Measurements from ENCODE around the gene VHLL. TPM values are rescaled to one million over a fixed set of nuclear protein-coding genes. Genes with fewer than 3 reads are reported as not detected.

Gene VHLL
- total and polyA plus RNA-seq, 2 donors, result not detected

DNA sequence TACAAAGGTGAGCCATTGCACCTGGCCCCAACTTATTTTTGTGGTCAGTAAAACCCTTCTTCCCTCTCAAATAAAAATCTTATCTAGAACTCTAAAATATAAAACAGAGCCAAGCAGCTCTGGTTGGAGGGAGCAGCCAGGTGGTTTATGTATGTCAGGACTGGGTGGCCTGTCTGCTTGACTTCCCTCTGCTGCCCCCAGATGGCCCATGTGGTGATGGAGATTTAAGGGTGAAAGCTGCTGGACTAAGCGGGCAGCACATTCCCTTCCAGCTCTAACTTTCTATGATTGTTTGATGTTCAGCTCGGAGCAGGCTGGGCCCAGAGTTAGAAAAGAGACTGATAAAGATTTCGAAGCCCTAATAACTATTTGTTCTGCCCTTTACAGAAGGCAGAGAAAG, 39.3 kb downstream of the VHLL start:
- no peak for DNase-seq (ENCODE audit: extremely low spot score)
- H3K36me3 ChIP-seq (ENCODE audit: insufficient read depth), result peaks cover 22% of the 10 kb centered on the region

GRCh38 chr1:156258859-156259258, 40.2 kb downstream of the VHLL start:
- no peak for DNase-seq (ENCODE audit: extremely low spot score)
- Histone ChIP-seq H3K4me1 (ENCODE audit: insufficient read depth) (no peaks in the 10 kb centered on the region), H3K27ac (ENCODE audit: low read depth) (no peak overlapping the region), H3K36me3 (ENCODE audit: insufficient read depth) (peaks cover 22% of the 10 kb centered on the region), H3K4me3 (ENCODE audit: low read depth, low read length) (no peak overlapping the region)
- 94% methylated on average over 8 of the region's 8 CpGs for WGBS

More for the DNA sequence above, 39.3 kb downstream of the VHLL start:
- no peaks in the 10 kb centered on the region for H3K4me1 ChIP-seq (ENCODE audit: insufficient read depth)
- WGBS, result 42% methylated on average over 3 of the region's 3 CpGs
- H3K4me3 ChIP-seq (ENCODE audit: low read depth, low read length), result no peak overlapping the region
- no peak overlapping the region for H3K27ac ChIP-seq (ENCODE audit: low read depth)

- Histone ChIP-seq H3K4me3 (ENCODE audit: low read depth, low read length) (no peak overlapping the region), H3K27ac (ENCODE audit: low read depth) (no peak overlapping the region), H3K36me3 (ENCODE audit: insufficient read depth) (peaks cover 21% of the 10 kb centered on the region), H3K4me1 (ENCODE audit: insufficient read depth) (no peaks in the 10 kb centered on the region)
- WGBS, result 87% methylated on average over 2 of the region's 2 CpGs
- DNase-seq (ENCODE audit: extremely low spot score), result no peak
These were observed 41.4 kb downstream of the VHLL start for GRCh38 chr1:156257711-156258110.

- Histone ChIP-seq H3K36me3 (ENCODE audit: insufficient read depth) (peaks cover 6% of the 10 kb centered on the region), H3K4me3 (ENCODE audit: low read depth, low read length) (no peak overlapping the region), H3K27ac (ENCODE audit: low read depth) (no peak overlapping the region), H3K4me1 (ENCODE audit: insufficient read depth) (no peaks in the 10 kb centered on the region)
- WGBS, result 90% methylated on average over 3 of the region's 3 CpGs
- no peak for DNase-seq (ENCODE audit: extremely low spot score)
These were observed 45.5 kb downstream of the VHLL start for GRCh38 chr1:156253634-156254033.

- peak; percentile 57 for DNase-seq (ENCODE audit: extremely low spot score)
- H3K36me3 ChIP-seq (ENCODE audit: insufficient read depth), result no peaks in the 10 kb centered on the region
- WGBS, result 45% methylated on average over 3 of the region's 3 CpGs
- H3K27ac ChIP-seq (ENCODE audit: low read depth), result no peak overlapping the region
- no peaks in the 10 kb centered on the region for H3K4me1 ChIP-seq (ENCODE audit: insufficient read depth)
- H3K4me3 ChIP-seq (ENCODE audit: low read depth, low read length), result no peak overlapping the region
These were observed 47.6 kb downstream of the VHLL start for GRCh38 chr1:156251527-156251926.

GRCh38 chr1:156249593-156249992, 49.5 kb downstream of the VHLL start:
- Histone ChIP-seq H3K27ac (ENCODE audit: low read depth) (no peak overlapping the region), H3K36me3 (ENCODE audit: insufficient read depth) (no peaks in the 10 kb centered on the region), H3K4me1 (ENCODE audit: insufficient read depth) (no peaks in the 10 kb centered on the region), H3K4me3 (ENCODE audit: low read depth, low read length) (no peak overlapping the region)
- WGBS, result 87% methylated on average over 5 of the region's 5 CpGs
- DNase-seq (ENCODE audit: extremely low spot score), result no peak

Other genes with a start within 250 kb of the VHLL start
- 13.2 TPM for gene UBQLN4, start 245.5 kb downstream of the VHLL start, total RNA-seq
- 30.3 TPM for gene UBQLN4, start 245.5 kb downstream of the VHLL start, polyA plus RNA-seq
- gene LAMTOR2, start 244.5 kb downstream of the VHLL start, total RNA-seq, result 28.9 TPM
- 91.1 TPM for gene LAMTOR2, start 244.5 kb downstream of the VHLL start, polyA plus RNA-seq
- gene RAB25, start 238.1 kb downstream of the VHLL start, total RNA-seq, result 11.9 TPM
- 28.2 TPM for gene RAB25, start 238.1 kb downstream of the VHLL start, polyA plus RNA-seq
- gene MEX3A, start 216.8 kb downstream of the VHLL start, total RNA-seq, result 7.2 TPM
- 0.76 TPM for gene MEX3A, start 216.8 kb downstream of the VHLL start, polyA plus RNA-seq
- gene LMNA, start 184.6 kb downstream of the VHLL start, total RNA-seq, result 224 TPM
- gene LMNA, start 184.6 kb downstream of the VHLL start, polyA plus RNA-seq, result 306 TPM
- gene SEMA4A, start 145.7 kb downstream of the VHLL start, total RNA-seq, result 7.3 TPM
- gene SEMA4A, start 145.7 kb downstream of the VHLL start, polyA plus RNA-seq, result 7.0 TPM
- 5.7 TPM for gene SLC25A44, start 105.2 kb downstream of the VHLL start, total RNA-seq
- gene SLC25A44, start 105.2 kb downstream of the VHLL start, polyA plus RNA-seq, result 13.9 TPM
- gene PMF1, start 86.3 kb downstream of the VHLL start, total RNA-seq, result 36.9 TPM
- gene PMF1, start 86.3 kb downstream of the VHLL start, polyA plus RNA-seq, result 65.6 TPM
- gene BGLAP, start 57.1 kb downstream of the VHLL start, total RNA-seq, result 0.42 TPM
- 0.68 TPM for gene BGLAP, start 57.1 kb downstream of the VHLL start, polyA plus RNA-seq
- 0.79 TPM for gene PAQR6, start 51.3 kb downstream of the VHLL start, total RNA-seq
- 1.5 TPM for gene PAQR6, start 51.3 kb downstream of the VHLL start, polyA plus RNA-seq
- 33.3 TPM for gene SMG5, start 16.5 kb downstream of the VHLL start, total RNA-seq
- 47.3 TPM for gene SMG5, start 16.5 kb downstream of the VHLL start, polyA plus RNA-seq
- 3.2 TPM for gene TMEM79, start 15.0 kb downstream of the VHLL start, total RNA-seq
- gene TMEM79, start 15.0 kb downstream of the VHLL start, polyA plus RNA-seq, result 6.3 TPM
- 25.9 TPM for gene GLMP, start 3.6 kb downstream of the VHLL start, total RNA-seq
- 41.3 TPM for gene GLMP, start 3.6 kb downstream of the VHLL start, polyA plus RNA-seq
- gene CCT3, start 39.0 kb upstream of the VHLL start, total RNA-seq, result 169 TPM
- 178 TPM for gene CCT3, start 39.0 kb upstream of the VHLL start, polyA plus RNA-seq
- not detected for gene TSACC, start 39.2 kb upstream of the VHLL start, total RNA-seq
- 0.28 TPM for gene TSACC, start 39.2 kb upstream of the VHLL start, polyA plus RNA-seq
- gene RHBG, start 69.9 kb upstream of the VHLL start, total RNA-seq, result not detected
- gene RHBG, start 69.9 kb upstream of the VHLL start, polyA plus RNA-seq, result 0.86 TPM
- gene MEF2D, start 201.5 kb upstream of the VHLL start, total RNA-seq, result 10.0 TPM
- gene MEF2D, start 201.5 kb upstream of the VHLL start, polyA plus RNA-seq, result 55.5 TPM

Measured in urinary bladder (tissue), 4 donors.